ENCODE measurements around the gene LHX5. TPM values are rescaled to one million over a fixed set of nuclear protein-coding genes. Genes with fewer than 3 reads are reported as not detected.

Gene LHX5
- total RNA-seq, 2 donors from 2014 or later, result 0.18 TPM; not detected in 1

- Histone ChIP-seq H3K27me3 (ENCODE audit: control insufficient read depth, insufficient read depth, low read length, poor library complexity, severe bottlenecking) (peaks cover 96% of the 10 kb centered on the region), H3K36me3 (ENCODE audit: control insufficient read depth, insufficient read depth, low read length) (no peaks in the 10 kb centered on the region), H3K9me3 (ENCODE audit: control insufficient read depth, low read length) (no peaks in the 10 kb centered on the region), H3K27ac (ENCODE audit: low read depth, low read length) (no peak overlapping the region), H3K9ac (ENCODE audit: extremely low read depth, low read length, poor library complexity, severe bottlenecking) (no peak overlapping the region), H3K4me1 (ENCODE audit: control insufficient read depth, insufficient read depth, low read length) (peaks cover 11% of the 10 kb centered on the region), H3K4me3 (ENCODE audit: low read length) (no peak overlapping the region)
- peak; percentile 85 for DNase-seq
- no peak overlapping the region for H3K27ac Mint-ChIP-seq
- no peaks in the 10 kb centered on the region for H3K9me3 Mint-ChIP-seq
- TF ChIP-seq CTCF (conservative IDR thresholded peaks at IDR 0.05), result no peak
- no peak overlapping the region for H3K4me3 Mint-ChIP-seq
- peaks cover 96% of the 10 kb centered on the region for H3K27me3 Mint-ChIP-seq (ENCODE audit: insufficient read depth)
- 5 to 13% methylated on average over 6 to 7 of the region's 7 CpGs for WGBS, 2 experiments (ENCODE audit: insufficient coverage in 1 of 2, insufficient read length in 1 of 2)
- H3K36me3 Mint-ChIP-seq (ENCODE audit: low read depth), result no peaks in the 10 kb centered on the region
- H3K4me1 Mint-ChIP-seq, result peaks cover 36% of the 10 kb centered on the region
Observed at GRCh38 chr12:113477171-113477841, 5.6 kb upstream of the LHX5 start.

GRCh38 chr12:113476176-113476986 is 4.7 kb upstream of the LHX5 start:
- Histone ChIP-seq H3K9ac (ENCODE audit: extremely low read depth, low read length, poor library complexity, severe bottlenecking) (no peak overlapping the region), H3K27ac (ENCODE audit: low read depth, low read length) (no peak overlapping the region), H3K36me3 (ENCODE audit: control insufficient read depth, insufficient read depth, low read length) (no peaks in the 10 kb centered on the region), H3K27me3 (ENCODE audit: control insufficient read depth, insufficient read depth, low read length, poor library complexity, severe bottlenecking) (peaks cover 98% of the 10 kb centered on the region), H3K4me3 (ENCODE audit: low read length) (peak overlapping the region; percentile 66), H3K4me1 (ENCODE audit: control insufficient read depth, insufficient read depth, low read length) (peaks cover 11% of the 10 kb centered on the region), H3K9me3 (ENCODE audit: control insufficient read depth, low read length) (no peaks in the 10 kb centered on the region)
- H3K27me3 Mint-ChIP-seq (ENCODE audit: insufficient read depth), result peaks cover 98% of the 10 kb centered on the region
- peaks cover 36% of the 10 kb centered on the region for H3K4me1 Mint-ChIP-seq
- WGBS, 2 experiments (ENCODE audit: insufficient coverage in 1 of 2, insufficient read length in 1 of 2), result 1% methylated on average over 12 to 57 of the region's 58 CpGs
- H3K4me3 Mint-ChIP-seq, result peak overlapping the region; percentile 23
- no peak for TF ChIP-seq CTCF (conservative IDR thresholded peaks at IDR 0.05)
- no peaks in the 10 kb centered on the region for H3K9me3 Mint-ChIP-seq
- no peaks in the 10 kb centered on the region for H3K36me3 Mint-ChIP-seq (ENCODE audit: low read depth)
- DNase-seq, result peak; percentile 72
- no peak overlapping the region for H3K27ac Mint-ChIP-seq

GRCh38 chr12:113475451-113476175 is 3.9 kb upstream of the LHX5 start:
- no peaks in the 10 kb centered on the region for H3K9me3 Mint-ChIP-seq
- peaks cover 39% of the 10 kb centered on the region for H3K4me1 Mint-ChIP-seq
- H3K27me3 Mint-ChIP-seq (ENCODE audit: insufficient read depth), result peaks cover 98% of the 10 kb centered on the region
- H3K9me3 ChIP-seq (ENCODE audit: control insufficient read depth, low read length), result no peaks in the 10 kb centered on the region
- H3K4me3 Mint-ChIP-seq, result peak overlapping the region; percentile 23
- TF ChIP-seq CTCF (conservative IDR thresholded peaks at IDR 0.05), result no peak
- H3K36me3 ChIP-seq (ENCODE audit: control insufficient read depth, insufficient read depth, low read length), result no peaks in the 10 kb centered on the region
- peaks cover 98% of the 10 kb centered on the region for H3K27me3 ChIP-seq (ENCODE audit: control insufficient read depth, insufficient read depth, low read length, poor library complexity, severe bottlenecking)
- no peaks in the 10 kb centered on the region for H3K36me3 Mint-ChIP-seq (ENCODE audit: low read depth)
- 0 to 2% methylated on average over 18 to 50 of the region's 50 CpGs for WGBS, 2 experiments (ENCODE audit: insufficient coverage in 1 of 2, insufficient read length in 1 of 2)
- DNase-seq, result peak; percentile 65
- H3K9ac ChIP-seq (ENCODE audit: extremely low read depth, low read length, poor library complexity, severe bottlenecking), result no peak overlapping the region
- H3K27ac Mint-ChIP-seq, result no peak overlapping the region
- peak overlapping the region; percentile 66 for H3K4me3 ChIP-seq (ENCODE audit: low read length)
- no peak overlapping the region for H3K27ac ChIP-seq (ENCODE audit: low read depth, low read length)
- H3K4me1 ChIP-seq (ENCODE audit: control insufficient read depth, insufficient read depth, low read length), result peaks cover 14% of the 10 kb centered on the region

Measured in endodermal cell (in vitro differentiated cells).